IMR-90 (cell line): Measurements from ENCODE around the gene UBE2N. TPM values are rescaled to one million over a fixed set of nuclear protein-coding genes. Genes with fewer than 3 reads are reported as not detected.
A peak's percentile ranks its signal among the peaks of the same experiment; 100 is the strongest.

Source experiments
- ATAC-seq: fragments of 200-7000 bp; cut with Tn5 transposase; 2 replicates; pipeline ENCODE4 v1.9.1; 2020; ENCODE audit warnings: low read depth, mild to moderate bottlenecking, moderate library complexity
- BruUV-seq: library from RNA; stranded (reverse); fragments of 400-500 nt; replicated peaks from 2 replicates; lab custom pipeline; 2021; lab: Mats Ljungman, UMichigan
- CTCF ChIA-PET: fragments of 300-600 bp; formaldehyde crosslinking; extraction: SDS; loops from one replicate; lab custom pipeline; 2021; ENCODE audit warnings: antibody characterized with exemption; lab: Yijun Ruan, JAX
- POLR2A ChIA-PET: fragments of 300-600 bp; sonication (Branson Sonifier 250); formaldehyde crosslinking; loops from one replicate; lab custom pipeline; 2022; ENCODE audit warnings: antibody characterized with exemption; ENCODE audit not compliant: unreplicated experiment; lab: Charles Lee
- DNase-seq: peaks from one replicate; pipeline ENCODE4 v3.0.0; 2013
- H2AFZ ChIP-seq: replicated peaks from 2 replicates; pipeline ENCODE3; 2013; ENCODE audit warnings: low read length, mild to moderate bottlenecking; ENCODE audit not compliant: poor library complexity
- H2AK5ac ChIP-seq: 2 replicates; pipeline ENCODE4 v1.6.1; 2013; ENCODE audit warnings: low read depth, low read length, inconsistent platforms
- H2AK9ac ChIP-seq: replicated peaks from 2 replicates; pipeline ENCODE3; 2013; ENCODE audit warnings: mild to moderate bottlenecking, low read depth, low read length, moderate library complexity; ENCODE audit not compliant: poor library complexity
- H2BK120ac ChIP-seq: 2 replicates; pipeline ENCODE4 v1.6.1; 2013; ENCODE audit warnings: low read depth, low read length, inconsistent platforms
- H2BK15ac ChIP-seq: 3 replicates; pipeline ENCODE4 v1.6.1; 2013; ENCODE audit warnings: low read depth, low read length, inconsistent platforms
- H2BK20ac ChIP-seq: 2 replicates; pipeline ENCODE4 v1.6.1; 2013; ENCODE audit warnings: low read depth, mild to moderate bottlenecking, inconsistent platforms, low read length, moderate library complexity
- H2BK5ac ChIP-seq: 2 replicates; pipeline ENCODE4 v1.6.1; 2013; ENCODE audit warnings: mild to moderate bottlenecking, low read depth, low read length, inconsistent platforms; ENCODE audit not compliant: poor library complexity, severe bottlenecking
- H3K14ac ChIP-seq: replicated peaks from 2 replicates; pipeline ENCODE4 v1.6.1; 2013; ENCODE audit warnings: low read depth, low read length, inconsistent platforms
- H3K18ac ChIP-seq: 2 replicates; pipeline ENCODE4 v1.6.1; 2013; ENCODE audit warnings: low read depth, low read length, control low read depth
- H3K23ac ChIP-seq: 2 replicates; pipeline ENCODE4 v1.6.1; 2013; ENCODE audit warnings: low read depth, low read length, inconsistent platforms
- H3K27ac ChIP-seq: 2 replicates; pipeline ENCODE4 v1.5.1; 2013; ENCODE audit warnings: mild to moderate bottlenecking, control low read depth, low read length; ENCODE audit not compliant: insufficient read depth
- H3K27me3 ChIP-seq: 2 replicates; pipeline ENCODE4 v1.6.1; 2013; ENCODE audit warnings: low read length; ENCODE audit not compliant: control insufficient read depth, insufficient read depth
- H3K36me3 ChIP-seq: 2 replicates; pipeline ENCODE4 v1.6.1; 2013; ENCODE audit warnings: low read length, mixed read lengths; ENCODE audit not compliant: control insufficient read depth, insufficient read depth
- H3K4ac ChIP-seq: 2 replicates; pipeline ENCODE4 v1.6.1; 2013; ENCODE audit warnings: low read depth, low read length, inconsistent platforms
- H3K4me1 ChIP-seq: 2 replicates; pipeline ENCODE4 v1.6.1; 2013; ENCODE audit warnings: low read length, mixed read lengths; ENCODE audit not compliant: control insufficient read depth, insufficient read depth
- H3K4me2 ChIP-seq: 2 replicates; pipeline ENCODE4 v1.6.1; 2013; ENCODE audit warnings: low read depth, mild to moderate bottlenecking, control low read depth, low read length, moderate library complexity
- H3K4me3 ChIP-seq: 2 replicates; pipeline ENCODE4 v1.5.1; 2013; ENCODE audit warnings: low read depth, mild to moderate bottlenecking, control low read depth, low read length, moderate library complexity; ENCODE audit not compliant: insufficient read depth
- H3K56ac ChIP-seq: 2 replicates; pipeline ENCODE4 v1.6.1; 2013; ENCODE audit warnings: low read length, inconsistent platforms; ENCODE audit not compliant: insufficient read depth; ENCODE audit errors: extremely low read depth
- H3K79me1 ChIP-seq, 2 experiments: 2 replicates each; pipeline ENCODE4 v1.6.1; 2013; ENCODE audit warnings: low read length in 2 of 2, inconsistent platforms in 1 of 2, low read depth in 1 of 2
- H3K9ac ChIP-seq: 2 replicates; pipeline ENCODE4 v1.6.1; 2013; ENCODE audit warnings: low read depth, low read length, control low read depth
- H3K9me1 ChIP-seq: 2 replicates; pipeline ENCODE4 v1.6.1; 2013; ENCODE audit warnings: low read length, inconsistent platforms; ENCODE audit not compliant: insufficient read depth
- H3K9me3 ChIP-seq: 2 replicates; pipeline ENCODE4 v1.6.1; 2013; ENCODE audit warnings: low read length; ENCODE audit not compliant: control insufficient read depth, insufficient read depth
- H4K20me1 ChIP-seq: 2 replicates; pipeline ENCODE4 v1.6.1; 2013; ENCODE audit warnings: low read length, inconsistent platforms; ENCODE audit not compliant: insufficient read depth
- H4K5ac ChIP-seq: 2 replicates; pipeline ENCODE4 v1.6.1; 2013; ENCODE audit warnings: mild to moderate bottlenecking, low read depth, low read length, control low read depth
- H4K8ac ChIP-seq, 2 experiments: 2 replicates each; pipeline ENCODE4 v1.6.1; 2013; ENCODE audit warnings: low read depth in 2 of 2, low read length in 2 of 2, control low read depth in 1 of 2, inconsistent platforms in 1 of 2
- H4K91ac ChIP-seq: 2 replicates; pipeline ENCODE4 v1.6.1; 2013; ENCODE audit warnings: low read depth, low read length, inconsistent platforms; ENCODE audit not compliant: insufficient read depth
- BHLHE40 ChIP-seq: fragments of 150-350 bp; IDR thresholded peaks from 2 replicates; pipeline ENCODE4 v1.6.1; 2016; ENCODE audit warnings: mild to moderate bottlenecking, low read depth, low read length
- CEBPB ChIP-seq: IDR thresholded peaks from 2 replicates; pipeline ENCODE4 v1.6.1; 2012; ENCODE audit warnings: low read depth, low read length, improper control_type of control experiment
- CHD1 ChIP-seq: IDR thresholded peaks from 2 replicates; pipeline ENCODE4 v1.6.1; 2012; ENCODE audit warnings: low read depth, low read length, improper control_type of control experiment
- FOS ChIP-seq: fragments of 150-350 bp; IDR thresholded peaks from 2 replicates; pipeline ENCODE4 v1.6.1; 2016; ENCODE audit warnings: low read depth, low read length
- POLR2A ChIP-seq: IDR thresholded peaks from 2 replicates; pipeline ENCODE4 v1.6.1; 2012; ENCODE audit warnings: mild to moderate bottlenecking, low read depth, low read length
- RFX5 ChIP-seq: IDR thresholded peaks from 2 replicates; pipeline ENCODE4 v1.8.0; 2012; ENCODE audit warnings: low read depth, mild to moderate bottlenecking, low read length, moderate library complexity
- WGBS, 2 experiments: methylation state at CpG; one replicate each; pipeline versions ENCODE4 v1.1.5 to v1.1.7; 2013; ENCODE audit warnings: missing lambda C conversion rate in 2 of 2; ENCODE audit not compliant: insufficient read length in 1 of 2; ENCODE audit errors: extremely low coverage in 2 of 2; 5-methylcytosine and 5-hydroxymethylcytosine counted together
- dilution Hi-C: fragments of 300-500 bp; cut with HindIII; formaldehyde crosslinking; loops from one replicate; pipeline ENCODE4 v1.14.3; 2018; ENCODE audit warnings: low sequenced_read_pairs; ENCODE audit not compliant: unreplicated experiment
- in situ Hi-C: fragments of 300-500 bp; cut with MboI; formaldehyde crosslinking; loops from 3 replicates; pipeline ENCODE4 v1.14.3; 2019; ENCODE audit warnings: low sequenced_read_pairs, inconsistent platforms, mixed read lengths
- intact Hi-C: fragments of 100-400 bp; cut with micrococcal nuclease; formaldehyde crosslinking; loops from 2 replicates; pipeline ENCODE4 v1.10.0; 2022
- polyA plus RNA-seq, 3 experiments: library from polyadenylated mRNA; depleted of rRNA; stranded (reverse); fragments of >200 nt; gene quantifications; 2 replicates each; pipeline ENCODE4 v1.2.3, GENCODE V29; 2012; ENCODE audit warnings: low replicate concordance in 1 of 3
- total RNA-seq: library from RNA; depleted of rRNA; stranded (reverse); fragments of >200 nt; gene quantifications from 2 replicates; pipeline ENCODE4 v1.2.3, GENCODE V29; 2012
- TF ChIP-seq, protein P1 (sequence below): fragments of 150-350 bp; IDR thresholded peaks from 2 replicates; pipeline ENCODE4 v1.6.1; 2017; ENCODE audit warnings: mild to moderate bottlenecking, antibody characterized with exemption, low read length, low read depth
- TF ChIP-seq, protein P2 (sequence below): conservative IDR thresholded peaks from 2 replicates; pipeline ENCODE4 v1.5.1; 2012; ENCODE audit warnings: mild to moderate bottlenecking, low read depth, low read length, improper control_type of control experiment

Gene UBE2N
- total and polyA plus RNA-seq, 2 of the 4 experiments (the other 2 are of a cell fraction): 64.5 to 103 TPM

DNA sequence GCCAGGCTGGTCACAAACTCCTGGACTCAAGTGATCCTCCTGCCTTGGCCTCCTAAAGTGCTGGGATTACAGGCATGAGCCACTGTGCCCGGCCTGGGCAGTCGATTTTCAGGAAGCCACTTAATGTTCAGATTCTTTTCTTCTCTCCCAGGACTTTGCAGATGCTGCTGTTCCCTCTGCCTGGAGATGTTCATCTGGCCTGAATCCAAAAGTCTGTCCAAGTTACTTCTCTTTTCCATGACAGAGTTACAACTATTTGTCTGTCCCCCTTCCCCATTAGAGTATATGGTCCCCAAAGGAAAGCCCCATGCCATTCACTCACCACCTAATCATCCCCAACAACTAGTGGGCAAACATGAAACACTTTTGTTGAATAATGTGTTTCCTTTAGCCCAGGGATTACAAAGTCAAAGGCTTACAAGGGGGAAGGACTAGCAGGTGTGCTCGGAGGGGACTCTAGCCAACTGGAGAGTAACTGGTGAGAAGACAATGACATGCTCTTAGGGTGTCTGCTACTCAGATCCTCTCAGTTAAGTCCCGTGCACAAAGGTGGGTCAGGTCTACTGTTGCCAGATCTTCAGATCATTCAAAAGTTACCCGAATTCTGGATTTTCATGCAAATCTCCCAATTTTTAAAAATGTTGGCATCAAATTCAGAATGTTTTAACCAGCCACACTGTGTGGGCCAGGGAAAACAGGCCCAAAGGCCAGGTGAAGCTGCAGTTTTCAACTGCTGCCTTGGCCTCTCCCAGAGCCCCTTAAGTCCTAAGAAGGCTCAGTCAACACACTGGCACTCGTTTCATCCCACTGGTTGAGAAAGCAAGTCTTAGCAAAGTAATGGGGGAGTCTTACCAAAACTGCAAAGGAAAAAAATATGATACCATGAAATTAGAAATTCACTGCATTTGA lies 34.4 kb downstream of the UBE2N start:
- no peak overlapping the region for H3K9ac ChIP-seq
- H3K9me3 ChIP-seq: no peaks in the 10 kb centered on the region
- H4K8ac ChIP-seq: 0 out of 4 replicates have a peak overlapping the region, but pooled peaks of 1 of the 2 experiments have one; percentile 10
- H4K91ac ChIP-seq: no peak overlapping the region
- ChIA-PET CTCF (interaction anchor here (1.3 kb wide), 1 partner anchor 12 kb away, joined by 4 read pairs; no protein-coding TSS in a partner anchor), POLR2A (interaction anchor here (1.0 kb wide), 1 partner anchor 9 kb away, joined by 15 read pairs; no protein-coding TSS in a partner anchor)
- ATAC-seq (no peak), DNase-seq (no peak)
- no peak overlapping the region for H3K18ac ChIP-seq
- H3K4me3 ChIP-seq: no peak overlapping the region
- no peak overlapping the region for H2AFZ ChIP-seq
- no peak overlapping the region for H2BK120ac ChIP-seq
- no peak overlapping the region for H3K14ac ChIP-seq
- H3K27me3 ChIP-seq: no peaks in the 10 kb centered on the region
- H2AK5ac ChIP-seq: no peak overlapping the region
- H3K4me1 ChIP-seq: peaks cover 2% of the 10 kb centered on the region
- H3K79me1 ChIP-seq: peaks cover 16 to 63% of the 10 kb centered on the region in 2 experiments
- BruUV-seq: no TSS peak
- in situ Hi-C loops (loop anchor here (25.0 kb wide), 1 partner anchor 620 kb away; no protein-coding TSS in a partner anchor), dilution Hi-C loops (no loop called here), intact Hi-C loops (no loop called here)
- no peak overlapping the region for H2BK20ac ChIP-seq
- H3K4ac ChIP-seq: no peak overlapping the region
- TF ChIP-seq, protein P1, sequence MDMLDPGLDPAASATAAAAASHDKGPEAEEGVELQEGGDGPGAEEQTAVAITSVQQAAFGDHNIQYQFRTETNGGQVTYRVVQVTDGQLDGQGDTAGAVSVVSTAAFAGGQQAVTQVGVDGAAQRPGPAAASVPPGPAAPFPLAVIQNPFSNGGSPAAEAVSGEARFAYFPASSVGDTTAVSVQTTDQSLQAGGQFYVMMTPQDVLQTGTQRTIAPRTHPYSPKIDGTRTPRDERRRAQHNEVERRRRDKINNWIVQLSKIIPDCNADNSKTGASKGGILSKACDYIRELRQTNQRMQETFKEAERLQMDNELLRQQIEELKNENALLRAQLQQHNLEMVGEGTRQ: no peak
- TF ChIP-seq, protein P2, sequence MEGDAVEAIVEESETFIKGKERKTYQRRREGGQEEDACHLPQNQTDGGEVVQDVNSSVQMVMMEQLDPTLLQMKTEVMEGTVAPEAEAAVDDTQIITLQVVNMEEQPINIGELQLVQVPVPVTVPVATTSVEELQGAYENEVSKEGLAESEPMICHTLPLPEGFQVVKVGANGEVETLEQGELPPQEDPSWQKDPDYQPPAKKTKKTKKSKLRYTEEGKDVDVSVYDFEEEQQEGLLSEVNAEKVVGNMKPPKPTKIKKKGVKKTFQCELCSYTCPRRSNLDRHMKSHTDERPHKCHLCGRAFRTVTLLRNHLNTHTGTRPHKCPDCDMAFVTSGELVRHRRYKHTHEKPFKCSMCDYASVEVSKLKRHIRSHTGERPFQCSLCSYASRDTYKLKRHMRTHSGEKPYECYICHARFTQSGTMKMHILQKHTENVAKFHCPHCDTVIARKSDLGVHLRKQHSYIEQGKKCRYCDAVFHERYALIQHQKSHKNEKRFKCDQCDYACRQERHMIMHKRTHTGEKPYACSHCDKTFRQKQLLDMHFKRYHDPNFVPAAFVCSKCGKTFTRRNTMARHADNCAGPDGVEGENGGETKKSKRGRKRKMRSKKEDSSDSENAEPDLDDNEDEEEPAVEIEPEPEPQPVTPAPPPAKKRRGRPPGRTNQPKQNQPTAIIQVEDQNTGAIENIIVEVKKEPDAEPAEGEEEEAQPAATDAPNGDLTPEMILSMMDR: no peak
- TF ChIP-seq BHLHE40 (no peak), POLR2A (no peak), CHD1 (no peak), RFX5 (no peak), FOS (no peak), CEBPB (no peak)
- peaks cover 3% of the 10 kb centered on the region; the same call in 1 of the 2 replicates for H4K20me1 ChIP-seq
- 95% methylated on average over 4 of the region's 6 CpGs; no CpG with 5 or more reads in 1 of the 2 experiments for WGBS, 2 experiments
- H3K56ac ChIP-seq: no peak overlapping the region
- H3K4me2 ChIP-seq: no peak overlapping the region
- H3K9me1 ChIP-seq: peaks cover 15% of the 10 kb centered on the region; the same call in 1 of the 2 replicates
- H3K36me3 ChIP-seq: peaks cover 4% of the 10 kb centered on the region
- H4K5ac ChIP-seq: no peak overlapping the region
- H3K27ac ChIP-seq: no peak overlapping the region
- H2AK9ac ChIP-seq: no peak overlapping the region
- H3K23ac ChIP-seq: no peak overlapping the region
- no peak overlapping the region for H2BK15ac ChIP-seq
- no peak overlapping the region for H2BK5ac ChIP-seq
